HTERT RPE-1 (cell line): ENCODE results near the gene FAM151A.

Experiments used
- in situ Hi-C: fragments of 300-500 bp; cut with MboI; formaldehyde crosslinking; loops from 4 replicates; pipeline ENCODE4 v1.14.3; 2020; ENCODE audit warnings: low sequenced_read_pairs

The FAM151A gene

DNA sequence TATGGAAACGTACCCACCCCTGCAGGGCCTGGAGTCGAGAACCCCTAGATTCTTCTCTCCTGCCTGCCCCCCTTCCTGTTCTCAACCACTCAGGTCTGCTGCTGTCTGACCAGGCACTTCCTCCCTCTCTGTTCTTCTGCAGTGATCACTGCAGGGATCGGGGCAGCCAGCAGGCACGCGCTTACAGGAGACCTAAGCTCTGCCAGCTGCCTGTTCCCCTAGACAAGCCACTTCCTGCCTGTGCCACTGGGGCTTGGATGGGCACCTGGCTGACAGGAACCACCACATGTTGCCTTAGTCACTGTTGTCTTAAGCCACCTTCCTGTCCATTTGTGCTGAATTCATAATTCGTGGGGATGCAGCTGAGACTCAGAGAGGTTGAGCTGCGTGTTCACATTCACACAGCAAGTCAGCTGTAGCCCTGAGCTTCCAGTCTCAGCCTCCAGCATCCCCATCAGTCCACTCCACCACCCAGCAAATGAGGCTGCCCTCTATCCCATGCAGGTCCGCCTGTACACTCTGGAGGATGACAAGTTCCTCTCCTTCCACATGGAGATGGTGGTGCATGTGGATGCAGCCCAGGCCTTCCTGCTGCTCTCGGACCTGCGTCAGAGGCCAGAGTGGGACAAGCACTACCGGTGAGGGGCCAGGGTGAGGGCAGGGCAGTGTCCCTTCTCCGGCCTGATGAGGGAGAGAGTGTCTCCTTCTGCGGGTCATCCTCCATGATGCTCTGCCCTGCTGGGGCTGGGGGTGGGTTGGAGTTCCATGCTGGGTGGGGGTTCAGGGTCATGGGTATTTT lies 18.6 kb downstream of the FAM151A start:
- in situ Hi-C loops, result no loop called here

DNA sequence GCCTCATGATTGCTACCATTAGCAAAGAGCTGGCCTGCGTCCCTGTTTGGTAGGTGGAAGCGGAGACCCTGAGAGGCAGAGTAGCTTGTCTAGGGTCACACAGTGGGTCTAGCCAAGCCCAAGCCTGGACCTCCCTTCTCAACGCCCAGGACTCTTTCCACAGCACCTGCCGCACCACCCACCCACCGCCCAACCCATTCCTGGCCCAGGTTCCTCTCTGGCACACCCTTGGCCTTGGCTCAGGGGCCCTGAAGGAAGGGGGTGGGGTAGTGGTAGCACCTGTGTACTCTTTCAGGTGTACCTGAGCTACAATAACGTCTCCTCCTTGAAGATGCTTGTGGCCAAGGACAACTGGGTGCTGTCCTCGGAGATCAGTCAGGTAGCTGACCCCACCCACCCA lies 19.3 kb downstream of the FAM151A start:
- in situ Hi-C loops, result no loop called here

DNA sequence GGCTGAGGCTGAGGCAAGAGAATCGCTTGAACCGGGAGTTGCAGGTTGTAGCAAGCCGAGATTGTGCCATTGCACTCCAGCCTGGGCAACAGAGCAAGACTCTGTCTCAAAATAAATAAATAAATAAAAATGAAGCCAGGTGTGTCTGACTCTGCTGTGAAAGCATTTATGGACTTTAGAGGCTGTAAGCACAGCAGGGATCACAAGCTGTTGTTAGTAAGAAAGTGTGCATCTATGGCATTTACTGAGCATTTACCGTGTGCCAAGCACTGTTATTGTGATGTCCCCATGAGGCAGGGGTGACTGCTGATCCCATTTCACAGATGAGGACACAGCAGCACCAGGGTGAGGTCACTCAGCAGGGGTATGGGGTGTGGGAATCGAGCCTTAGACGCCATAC lies 20.1 kb downstream of the FAM151A start:
- in situ Hi-C loops, result no loop called here

DNA sequence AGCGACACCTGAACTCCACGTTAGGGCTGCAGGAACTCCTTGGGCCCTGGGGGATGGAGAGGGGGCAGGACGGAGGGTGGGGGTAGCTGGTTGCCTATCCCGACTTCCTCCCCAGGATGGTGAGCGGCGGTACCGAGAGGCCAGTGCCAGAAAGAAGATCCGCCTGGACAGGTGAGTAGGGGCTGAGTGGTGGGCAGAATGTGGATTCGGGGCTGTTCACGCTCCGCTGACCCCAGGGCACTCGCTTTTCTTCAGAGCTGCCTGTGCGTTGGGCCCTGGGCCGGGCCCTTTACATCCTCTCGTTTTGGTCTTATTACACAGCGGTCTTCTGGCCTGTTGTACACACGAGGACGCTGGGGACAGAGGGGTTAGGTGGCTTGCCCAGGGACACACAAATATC lies 20.8 kb downstream of the FAM151A start:
- in situ Hi-C loops, result no loop called here

DNA sequence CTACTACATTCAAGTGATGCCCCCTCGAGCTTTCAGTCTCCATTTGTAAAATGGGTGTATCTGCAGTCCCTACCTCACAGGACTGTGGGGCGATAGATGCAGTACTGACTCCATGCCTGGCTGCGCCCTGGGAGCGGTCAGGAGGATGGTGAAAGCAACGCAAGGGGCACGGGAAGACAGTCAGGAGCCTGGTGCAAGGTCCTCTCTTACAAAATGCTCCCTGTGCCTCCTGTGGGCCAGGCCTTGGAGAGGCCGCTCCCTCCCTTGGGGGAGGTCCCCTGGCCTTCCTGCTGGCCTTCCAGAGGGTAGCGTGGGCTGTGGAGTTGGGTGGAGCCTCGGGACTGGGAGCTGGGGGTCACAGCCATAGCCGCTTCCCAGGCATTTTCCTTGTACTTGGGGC lies 21.6 kb downstream of the FAM151A start:
- in situ Hi-C loops, result no loop called here

DNA sequence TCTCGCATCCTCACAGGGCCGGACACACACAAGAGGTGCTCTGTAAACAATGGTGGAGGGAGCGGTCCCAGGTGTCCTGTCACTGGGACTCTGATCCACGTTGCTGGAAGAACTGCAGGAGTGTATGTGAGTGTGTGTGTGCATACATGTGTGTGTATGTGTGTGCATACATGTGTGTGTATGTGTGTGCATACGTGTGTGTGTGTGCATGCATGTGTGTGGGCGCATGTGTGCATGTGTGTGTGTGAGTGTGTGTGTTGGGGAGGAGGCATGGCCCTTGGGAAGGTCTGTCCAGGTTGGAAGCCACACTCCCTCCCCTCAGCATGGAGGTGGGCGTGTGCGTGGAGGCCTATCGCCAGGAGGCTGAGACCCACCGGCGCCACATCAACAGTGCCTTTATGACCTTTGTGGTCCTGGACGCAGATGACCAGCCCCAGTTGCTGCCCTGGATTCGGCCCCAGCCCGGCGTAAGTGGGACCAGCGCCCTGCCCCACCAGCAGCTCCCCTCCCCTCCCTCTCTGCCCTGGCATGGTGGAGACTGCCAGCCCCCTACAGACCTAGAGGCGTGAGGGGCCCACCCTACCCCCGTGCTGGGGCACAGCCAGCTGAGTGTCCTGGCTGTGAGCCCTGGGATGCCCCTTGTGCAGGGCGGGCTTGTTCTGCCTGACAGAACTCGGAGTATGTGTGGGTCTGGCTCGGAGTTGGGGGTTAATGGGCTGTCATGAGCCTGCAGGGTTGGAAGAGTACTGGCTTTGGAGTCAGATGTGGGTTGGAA lies 22.2 kb downstream of the FAM151A start:
- in situ Hi-C loops, result no loop called here

DNA sequence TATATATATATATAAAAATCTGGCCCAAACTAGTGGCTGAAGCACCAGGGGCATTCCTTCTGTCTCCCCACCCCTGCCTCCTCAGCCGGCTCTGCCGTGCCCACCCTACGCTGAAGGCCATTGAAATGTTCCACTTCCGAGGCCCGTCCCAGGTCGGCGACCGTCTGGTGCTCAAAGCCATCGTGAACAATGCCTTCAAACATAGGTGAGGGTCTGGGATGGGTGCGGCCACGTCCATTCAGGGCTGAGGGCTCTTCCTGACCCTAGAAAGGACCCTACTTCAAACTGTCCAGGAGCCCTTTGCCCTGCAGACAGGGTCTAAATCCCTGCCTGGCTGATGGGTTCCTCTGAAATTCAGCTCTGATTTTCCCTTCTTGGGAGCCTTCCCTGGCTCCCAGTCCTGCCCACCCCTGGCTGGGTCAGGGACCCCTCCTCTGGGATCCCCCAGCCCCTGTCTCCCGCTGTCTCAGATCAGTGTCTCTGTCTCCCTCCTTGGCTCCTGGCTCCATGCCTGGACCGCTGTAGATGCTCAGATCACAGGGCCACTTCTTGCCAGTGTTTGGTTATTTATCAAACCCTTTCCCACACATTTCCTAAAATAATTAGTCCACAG lies 24.0 kb downstream of the FAM151A start:
- in situ Hi-C loops, result no loop called here

DNA sequence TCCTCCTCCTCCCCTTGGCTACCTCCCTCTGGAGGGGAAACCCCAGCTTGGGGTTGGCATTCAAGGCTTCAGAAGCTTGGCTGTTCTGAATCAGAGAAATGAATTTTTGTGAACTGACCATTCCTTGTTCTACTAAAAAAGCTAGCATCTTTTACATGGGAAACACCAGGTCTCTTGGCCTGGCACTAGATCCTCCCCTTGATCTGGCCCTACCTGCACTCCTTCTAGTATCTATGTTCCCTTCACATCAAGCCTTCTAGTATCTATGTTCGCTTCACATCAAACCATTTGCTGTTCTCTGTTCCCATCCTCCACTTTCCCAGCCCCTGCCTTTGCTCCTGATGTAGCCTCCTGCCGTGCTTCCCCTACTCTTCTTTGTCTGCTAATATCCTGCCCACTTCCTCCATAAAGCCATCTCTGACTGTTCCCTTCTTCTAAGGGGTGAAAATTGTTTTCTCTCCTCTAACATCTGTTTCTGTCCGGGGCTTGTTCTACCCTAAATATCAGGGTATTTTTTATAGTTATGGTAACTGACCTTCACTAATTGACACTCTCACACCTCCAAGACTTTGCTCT lies 25.8 kb downstream of the FAM151A start:
- in situ Hi-C loops, result no loop called here

DNA sequence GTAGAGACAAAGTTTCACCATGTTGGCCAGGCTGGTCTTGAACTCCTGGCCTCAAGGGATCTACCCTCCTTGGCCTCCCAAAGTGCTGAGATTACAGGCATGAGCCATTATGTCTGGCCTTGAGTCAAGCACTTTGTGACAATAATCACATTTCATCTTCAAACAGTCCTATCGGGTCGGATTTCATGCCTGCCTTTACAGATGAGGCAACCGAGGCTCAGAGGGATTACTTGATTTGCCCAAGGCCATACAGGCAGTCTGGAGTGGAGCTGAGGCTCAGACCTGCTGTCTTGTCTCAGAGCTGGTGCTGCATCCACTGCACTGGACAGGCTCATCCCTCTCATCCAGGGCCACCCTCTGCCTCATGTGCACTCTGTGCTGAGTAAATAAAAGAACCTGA lies 26.6 kb downstream of the FAM151A start:
- in situ Hi-C loops, result no loop called here

DNA sequence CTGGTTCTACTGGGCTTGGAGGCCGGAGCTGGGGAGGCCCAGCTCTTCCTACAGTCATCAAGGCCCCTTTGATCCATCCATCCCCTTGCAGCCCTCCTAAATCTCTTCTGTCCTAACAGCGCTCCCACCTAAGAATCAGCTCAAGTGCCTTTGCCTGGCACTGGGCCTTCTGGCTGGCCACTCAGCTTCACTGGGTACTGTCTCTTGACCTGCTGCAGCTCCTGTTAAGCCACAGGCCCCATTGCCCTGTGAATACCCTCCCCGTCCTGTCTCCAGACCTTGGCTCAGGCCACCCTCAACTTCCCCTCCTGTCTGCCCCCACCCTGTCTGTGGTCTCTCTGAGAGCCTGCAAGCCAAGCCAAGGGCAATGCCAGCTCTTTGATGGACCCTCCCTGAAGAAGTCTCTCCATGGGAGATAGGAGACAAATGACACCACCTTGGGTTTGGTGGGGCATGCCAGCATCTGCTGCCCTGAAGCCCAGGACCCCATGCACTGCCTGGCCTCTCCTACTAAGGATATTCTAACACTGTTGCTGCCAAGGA lies 27.3 kb downstream of the FAM151A start:
- in situ Hi-C loops, result no loop called here

DNA sequence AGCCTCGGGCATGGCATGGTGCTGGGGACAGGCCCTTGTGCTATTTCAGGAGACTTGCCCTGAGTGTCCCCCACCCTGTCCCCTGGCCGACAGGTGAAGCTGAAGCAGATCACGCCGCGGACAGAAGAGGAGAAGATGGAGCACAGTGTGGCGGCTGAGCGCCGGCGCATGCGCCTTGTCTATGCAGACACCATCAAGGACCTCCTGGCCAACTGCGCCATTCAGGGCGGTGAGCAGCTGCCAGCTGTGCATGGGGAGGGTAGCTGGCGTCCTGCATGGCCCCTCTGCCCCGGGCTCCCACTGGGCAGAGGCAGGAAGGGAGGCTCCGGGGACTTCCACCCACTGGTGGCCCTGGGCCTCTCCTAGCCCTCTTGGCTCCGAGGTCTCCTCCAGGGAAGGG lies 28.9 kb downstream of the FAM151A start:
- in situ Hi-C loops, result no loop called here

DNA sequence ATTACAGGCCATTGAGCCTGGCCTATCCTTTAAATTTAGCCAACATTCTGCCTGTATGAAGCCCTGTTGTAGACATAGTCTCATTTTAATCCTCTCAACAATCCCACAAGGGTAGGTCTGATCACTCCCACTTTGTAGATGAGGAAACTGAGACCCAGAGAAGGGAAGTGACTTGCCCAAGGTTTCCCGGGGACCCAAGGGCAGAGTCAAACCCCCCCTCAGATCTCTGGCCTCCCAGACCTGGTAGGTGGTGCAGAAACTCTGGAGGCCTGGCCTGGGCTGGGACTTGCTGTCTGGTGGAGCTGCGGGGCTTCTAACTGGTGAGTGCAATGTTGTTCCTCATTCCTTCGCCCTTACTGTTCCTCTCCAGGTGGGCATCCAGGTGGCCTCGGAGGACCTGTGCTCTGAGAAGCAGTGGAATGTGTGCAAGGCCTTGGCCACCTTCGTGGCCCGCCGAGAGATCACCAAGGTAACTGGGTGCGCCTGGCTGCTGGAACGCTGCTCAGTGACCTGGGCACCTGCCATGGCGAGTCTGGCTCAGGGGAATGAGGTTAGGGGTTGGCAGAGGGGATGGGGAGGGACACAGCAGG lies 29.7 kb downstream of the FAM151A start:
- in situ Hi-C loops, result no loop called here

DNA sequence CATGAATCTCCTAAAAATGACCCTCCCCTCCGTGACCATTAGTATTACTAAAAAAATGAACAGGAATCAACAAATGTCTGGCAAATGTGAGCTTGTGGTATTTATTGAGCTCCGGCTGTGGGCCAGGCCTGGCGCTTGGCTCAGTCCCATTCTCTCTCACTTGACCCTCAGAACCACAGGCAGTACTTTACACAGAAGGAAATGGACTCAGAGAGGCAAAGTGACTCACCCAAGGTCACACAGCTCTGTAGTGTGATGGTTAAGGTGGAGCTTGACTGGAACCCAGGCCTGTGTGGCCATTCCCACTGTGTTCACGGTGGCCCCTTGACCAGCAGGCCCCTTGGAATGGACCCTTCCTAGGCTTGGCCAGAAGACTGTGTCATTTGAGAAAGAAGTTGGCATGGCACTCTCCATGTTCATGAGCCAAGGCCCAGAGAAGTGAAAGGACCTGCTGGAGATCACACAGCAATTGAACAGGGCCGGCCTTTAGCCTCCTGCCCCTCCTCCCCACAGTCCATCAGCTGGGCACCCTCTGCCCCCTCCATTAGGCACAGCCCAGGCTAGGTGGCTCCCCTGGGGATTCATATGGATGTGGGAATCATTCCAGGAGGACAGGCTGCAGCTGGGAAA lies 32.1 kb downstream of the FAM151A start:
- in situ Hi-C loops, result no loop called here

DNA sequence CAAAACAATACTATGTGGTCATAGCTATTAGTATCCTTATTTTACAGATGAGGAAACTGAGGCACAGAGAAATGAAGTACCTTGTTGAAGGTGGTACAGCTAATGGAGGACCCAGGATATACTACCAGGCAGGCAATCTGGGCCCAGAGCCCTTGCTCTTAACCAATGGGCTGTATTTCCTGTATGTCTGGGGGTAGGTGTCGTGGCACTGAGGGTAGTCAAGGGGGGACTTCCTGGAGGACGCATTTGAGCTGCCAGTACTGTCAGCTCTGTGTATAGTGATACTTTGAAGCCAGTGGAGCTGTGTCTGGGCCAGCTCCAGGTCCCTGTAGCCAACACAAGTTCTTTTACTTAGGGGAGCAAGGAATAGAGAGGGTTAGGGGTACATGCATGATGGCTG lies 34.9 kb downstream of the FAM151A start:
- in situ Hi-C loops, result no loop called here

DNA sequence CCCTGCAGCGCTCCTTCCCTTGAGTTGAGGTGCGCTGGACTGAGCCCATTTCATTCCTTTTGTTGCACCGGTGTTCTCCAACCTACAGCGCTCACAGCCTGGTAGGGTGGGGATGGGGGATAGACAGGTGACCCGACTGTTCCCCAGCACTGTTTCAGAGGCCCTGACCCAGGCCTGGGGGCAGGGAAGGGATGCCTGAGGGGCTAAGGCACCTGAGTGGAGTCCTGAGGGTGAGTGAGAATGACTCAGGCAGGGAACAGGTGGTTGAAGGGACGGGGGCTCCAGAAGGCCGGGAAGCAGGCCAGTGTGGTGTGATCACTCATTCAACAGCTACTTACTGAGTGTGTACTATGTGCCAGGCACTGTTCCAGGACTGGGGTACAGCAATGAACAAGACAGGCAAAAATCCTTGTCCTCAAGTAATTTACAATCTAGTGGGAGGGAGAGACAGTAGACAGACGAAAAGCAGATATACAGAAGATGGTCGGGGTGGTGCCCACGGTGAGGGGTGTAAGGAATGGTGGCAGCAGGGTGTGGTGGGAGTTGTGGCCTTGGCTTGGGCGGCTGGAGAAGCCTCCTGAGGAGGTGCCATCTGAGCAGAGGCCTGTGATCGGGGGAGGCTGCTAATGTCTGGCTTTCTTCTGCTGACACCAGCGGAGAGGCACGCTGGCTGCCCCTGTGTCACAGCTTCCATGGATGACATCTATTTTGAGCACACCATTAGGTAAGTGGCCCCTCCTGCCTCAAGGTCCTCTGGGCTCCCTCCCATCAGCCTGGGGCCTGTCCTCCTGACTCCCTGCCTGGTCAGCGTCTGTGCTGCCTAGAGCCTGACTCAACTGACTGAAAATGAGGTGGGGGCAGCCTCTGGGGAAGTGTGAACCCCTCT lies 37.9 kb downstream of the FAM151A start:
- in situ Hi-C loops, result no loop called here

DNA sequence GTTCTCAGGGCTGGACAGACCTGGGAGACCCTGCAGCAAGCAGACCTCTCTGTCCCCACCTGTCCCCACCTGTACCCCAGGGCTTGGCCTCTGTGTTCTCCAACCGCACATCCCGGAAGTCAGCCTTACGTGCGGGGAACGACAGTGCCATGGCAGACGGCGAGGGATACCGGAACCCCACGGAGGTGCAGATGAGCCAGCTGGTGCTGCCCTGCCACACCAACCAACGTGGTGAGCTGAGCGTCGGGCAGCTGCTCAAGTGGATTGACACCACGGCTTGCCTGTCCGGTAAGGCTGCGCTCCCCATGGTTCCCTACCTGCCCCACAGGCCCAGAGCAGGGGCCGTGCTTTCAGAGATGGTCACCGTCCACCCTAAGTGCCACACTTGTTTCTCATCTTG lies 38.8 kb downstream of the FAM151A start:
- in situ Hi-C loops, result no loop called here

DNA sequence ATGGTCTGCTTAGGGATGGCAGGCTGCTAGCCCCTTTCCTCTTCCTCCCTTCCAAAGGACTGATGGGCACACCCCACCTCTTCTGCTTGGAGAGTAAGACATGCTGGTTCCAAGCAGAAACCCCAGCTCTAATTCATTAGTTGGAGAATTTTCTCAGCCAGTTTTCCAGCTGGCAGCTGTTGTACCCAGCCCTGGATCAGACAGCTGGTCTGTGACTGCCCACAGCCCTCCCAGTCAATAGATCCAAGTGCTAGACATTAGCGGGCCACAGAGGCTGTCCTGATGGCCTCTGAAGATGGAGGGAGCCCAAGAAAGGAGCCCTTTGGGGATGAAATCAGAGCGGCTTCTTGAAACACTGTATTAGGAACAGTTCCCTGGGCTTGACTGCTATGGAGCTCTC lies 39.5 kb downstream of the FAM151A start:
- in situ Hi-C loops, result no loop called here

DNA sequence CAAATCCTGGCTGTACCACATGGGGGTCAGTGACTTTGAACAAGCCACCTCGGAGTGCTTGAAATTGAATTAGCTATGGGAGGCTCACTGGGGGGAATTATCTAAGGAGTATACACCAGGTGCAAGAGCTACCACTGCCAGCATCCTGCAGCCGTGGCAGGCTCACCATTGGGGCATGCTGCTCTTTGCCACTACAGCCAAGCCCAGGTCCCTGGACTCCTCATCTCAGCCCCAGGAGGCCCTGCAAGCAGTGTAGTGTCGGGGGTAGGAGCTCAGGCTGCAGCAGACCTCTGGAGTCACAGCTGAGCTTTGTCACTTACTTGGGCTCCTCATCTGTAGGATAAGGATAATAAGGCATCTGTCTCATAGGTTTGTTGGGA lies 40.0 kb downstream of the FAM151A start:
- in situ Hi-C loops, result no loop called here

DNA sequence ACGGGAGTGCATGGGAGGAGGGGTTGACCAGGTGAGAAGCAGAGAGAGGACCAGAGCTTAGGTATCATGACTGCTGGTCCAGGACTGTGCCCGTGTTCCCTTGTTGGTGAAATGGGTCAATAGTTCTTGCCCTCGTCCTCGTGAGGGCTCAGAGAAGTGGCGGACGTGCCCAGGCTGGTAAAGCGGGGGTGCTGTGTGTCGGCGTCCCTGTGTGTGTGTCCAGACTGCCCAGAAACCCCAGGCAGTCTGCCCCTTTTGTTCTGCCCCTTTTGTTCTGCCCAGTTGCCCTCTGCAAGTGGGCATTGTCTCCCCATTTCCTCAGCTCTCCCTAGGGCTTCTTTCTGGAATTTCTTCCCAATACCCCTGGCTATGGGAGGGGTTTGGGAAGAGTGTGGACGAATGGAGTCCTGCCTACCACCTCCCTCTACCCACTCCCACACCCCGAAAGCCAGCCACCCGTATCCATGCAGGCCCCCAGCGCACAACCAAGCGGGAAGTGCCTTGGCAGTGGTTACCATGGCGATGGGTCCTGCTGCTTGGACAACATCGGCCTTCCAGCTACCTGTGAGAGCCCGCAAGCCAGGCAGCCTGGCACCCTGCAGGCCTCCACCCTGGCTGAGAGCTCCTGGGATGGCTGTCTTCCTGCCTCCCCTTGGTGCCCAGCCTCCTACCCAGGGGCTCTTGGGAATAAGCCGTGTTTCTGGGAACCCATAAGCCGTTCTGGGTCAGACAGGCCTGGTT lies 40.6 kb downstream of the FAM151A start:
- in situ Hi-C loops, result no loop called here
